ENCODE data around the gene LRRC17.

Gene LRRC17

GRCh38 chr7:102990642-102991041, 77.8 kb downstream of the LRRC17 start:
- DNase-seq: no peak

GRCh38 chr7:102991077-102991539, 78.3 kb downstream of the LRRC17 start:
- no peak for DNase-seq

GRCh38 chr7:102991540-102992214, 78.9 kb downstream of the LRRC17 start:
- DNase-seq: no peak

- DNase-seq: no peak
Measured at GRCh38 chr7:102992509-102992937, 79.7 kb downstream of the LRRC17 start.

GRCh38 chr7:102992938-102993717, 80.3 kb downstream of the LRRC17 start:
- DNase-seq: no peak

- no peak for DNase-seq
Measured at GRCh38 chr7:102993718-102994029, 80.9 kb downstream of the LRRC17 start.

- DNase-seq: no peak
Measured at GRCh38 chr7:102994567-102994966, 81.8 kb downstream of the LRRC17 start.

Data from activated T-cell treated with anti-CD3 and anti-CD28 coated beads, Interleukin-2, amount 50 U/mL, for 48 hours (primary cell).